BJ (cell line): ENCODE measurements around the gene SPATA25. TPM values are rescaled to one million over a fixed set of nuclear protein-coding genes. Genes with fewer than 3 reads are reported as not detected.
"Not testable (repeated sequence)": the region's sequence is repeated elsewhere in the genome, so short reads cannot be mapped to it uniquely, and the experiment has no call there.

Experiments used
- CTCF ChIA-PET: fragments of 350-600 bp; formaldehyde crosslinking; extraction: SDS; loops from one replicate; lab custom pipeline; 2021; ENCODE audit warnings: antibody characterized with exemption, inconsistent platforms; lab: Yijun Ruan, JAX
- POLR2A ChIA-PET: fragments of 300-600 bp; sonication (Branson Sonifier 250); formaldehyde crosslinking; extraction: SDS; loops from one replicate; lab custom pipeline; 2021; ENCODE audit warnings: antibody characterized with exemption; lab: Charles Lee
- DNase-seq: peaks from one replicate; pipeline ENCODE4 v3.0.0-alpha.2; 2011; ENCODE audit warnings: low read depth
- H3K27me3 ChIP-seq: 2 replicates; pipeline ENCODE4 v1.6.0; 2011; ENCODE audit warnings: low read length; ENCODE audit not compliant: control insufficient read depth, insufficient read depth
- H3K36me3 ChIP-seq: 2 replicates; pipeline ENCODE4 v1.5.1; 2011; ENCODE audit warnings: low read length; ENCODE audit not compliant: control insufficient read depth, insufficient read depth
- H3K4me3 ChIP-seq: 2 replicates; pipeline ENCODE4 v1.5.1; 2011; ENCODE audit warnings: low read depth, mild to moderate bottlenecking, control low read depth, low read length
- CTCF ChIP-seq: IDR thresholded peaks from 2 replicates; pipeline ENCODE4 v1.5.1; 2011; ENCODE audit warnings: low read depth, mild to moderate bottlenecking, control low read depth, inconsistent platforms, low read length, moderate library complexity; ENCODE audit not compliant: insufficient read depth
- polyA plus RNA-seq: library from polyadenylated mRNA; depleted of rRNA; stranded (reverse); fragments of >200 nt; gene quantifications from 2 replicates; pipeline ENCODE4 v1.2.3, GENCODE V29; 2011

SPATA25 gene
- polyA plus RNA-seq, 1 experiment: 0.66 TPM

- H3K36me3 ChIP-seq: peaks cover 15% of the 10 kb centered on the region
- TF ChIP-seq CTCF: no peak
- POLR2A ChIA-PET: interaction anchor here (0.6 kb wide), 1 partner anchor 61 kb away, joined by 10 read pairs; no protein-coding TSS in a partner anchor
- peak within 1 kb of the TSS; percentile 68 for H3K4me3 ChIP-seq
- no peaks in the 10 kb centered on the region for H3K27me3 ChIP-seq
- peak; percentile 97 for DNase-seq
- CTCF ChIA-PET: interaction anchor here (0.6 to 2.1 kb wide), 5 partner anchors 9 to 478 kb away, joined by 3 to 13 read pairs (median 3); partner anchors contain the start of genes CTSA and NEURL2
Observed at GRCh38 chr20:45880988-45881788, 6.2 kb downstream of the SPATA25 start, which contains the start of gene ZSWIM1. Gene ZSWIM1, plus strand, starts transcription at chr20:45881227. Its CDS starts 1,366 bp downstream, at chr20:45882593.

- no peak for DNase-seq
- CTCF ChIA-PET: interaction anchor here (1.0 to 1.4 kb wide), 2 partner anchors 36 to 107 kb away, joined by 3 read pairs; no protein-coding TSS in a partner anchor
- H3K36me3 ChIP-seq: peaks cover 7% of the 10 kb centered on the region
- POLR2A ChIA-PET: no interaction called here
- no peak for TF ChIP-seq CTCF
- no peak overlapping the region for H3K4me3 ChIP-seq
- no peaks in the 10 kb centered on the region for H3K27me3 ChIP-seq
Observed at GRCh38 chr20:45878076-45878761, 9.2 kb downstream of the SPATA25 start.

- Histone ChIP-seq H3K36me3 (0 out of 2 replicates have a peak, but pooled peaks cover 2% of the 10 kb centered on the region), H3K4me3 (no peak overlapping the region), H3K27me3 (no peaks in the 10 kb centered on the region)
- no peak for DNase-seq
- no peak for TF ChIP-seq CTCF
- ChIA-PET CTCF (no interaction called here), POLR2A (no interaction called here)
Observed at GRCh38 chr20:45874576-45874975, 12.8 kb downstream of the SPATA25 start.

GRCh38 chr20:45874104-45874481 lies 13.3 kb downstream of the SPATA25 start:
- POLR2A ChIA-PET, H3K27me3 ChIP-seq, CTCF ChIA-PET, DNase-seq, H3K4me3 ChIP-seq, H3K36me3 ChIP-seq: not testable (repeated sequence)

GRCh38 chr20:45873409-45874103 lies 13.9 kb downstream of the SPATA25 start:
- no peak for DNase-seq
- Histone ChIP-seq H3K4me3 (no peak overlapping the region), H3K36me3 (0 out of 2 replicates have a peak, but pooled peaks cover 2% of the 10 kb centered on the region), H3K27me3 (no peaks in the 10 kb centered on the region)
- CTCF ChIA-PET: no interaction called here
- TF ChIP-seq CTCF: no peak
- POLR2A ChIA-PET: no interaction called here
